ENCODE results near the gene PANK4. TPM values are rescaled to one million over a fixed set of nuclear protein-coding genes. Genes with fewer than 3 reads are reported as not detected.

PANK4 gene
- total RNA-seq, 1 donor from 2014 or later = 26.3 TPM

DNA sequence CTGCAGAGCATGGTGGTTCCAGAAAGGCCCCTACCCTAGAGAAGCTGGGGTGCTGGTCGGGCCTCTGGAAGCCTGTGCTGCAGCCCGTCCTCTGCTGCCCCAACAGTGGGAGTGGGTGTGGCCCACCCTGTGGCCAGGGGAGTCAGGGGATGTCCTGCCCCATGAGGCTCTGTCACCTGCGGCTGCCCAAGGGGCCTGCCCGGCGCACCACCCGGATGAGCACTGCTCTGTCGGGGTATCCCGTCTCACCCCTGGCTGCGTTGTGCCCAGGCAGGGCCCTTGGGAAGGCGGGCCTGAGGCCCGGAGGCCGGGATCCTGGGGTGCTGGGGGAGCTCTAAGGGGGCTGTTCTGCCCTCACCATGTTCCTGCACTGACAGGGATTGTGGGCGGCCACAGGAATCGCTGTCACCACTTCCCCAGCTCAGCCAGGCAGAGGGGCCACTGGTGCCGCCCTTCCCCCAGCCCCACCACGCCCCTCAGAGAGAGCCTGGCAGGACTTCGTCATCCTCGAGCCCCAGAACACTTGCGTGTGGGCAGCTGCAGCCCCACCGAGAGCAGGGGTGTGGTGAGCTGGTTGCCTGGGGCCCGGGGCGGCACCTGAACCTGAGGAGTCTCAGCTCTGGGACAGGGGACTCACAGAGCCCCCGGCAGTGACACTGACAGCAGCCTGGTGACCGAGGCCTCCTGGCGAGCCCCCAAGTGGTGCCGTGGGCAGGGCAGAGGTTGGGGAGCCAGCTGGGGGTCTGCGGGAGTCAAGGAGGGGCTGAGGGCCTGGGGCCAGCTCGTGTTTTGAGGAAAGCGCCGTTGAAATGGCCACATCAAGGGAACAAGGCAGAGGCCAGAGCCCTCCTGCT is 20.2 kb downstream of the PANK4 start:
- Histone ChIP-seq H3K79me2 (ENCODE audit: insufficient read depth, low read length) (no peaks in the 10 kb centered on the region), H3K36me3 (ENCODE audit: insufficient read depth, low read length) (peaks cover under 1% of the 10 kb centered on the region), H3K27ac (ENCODE audit: low read depth, low read length) (no peak overlapping the region), H3K4me3 (ENCODE audit: insufficient read depth, low read depth, low read length) (no peak overlapping the region), H3K9ac (ENCODE audit: low read length) (no peak overlapping the region), H3K27me3 (ENCODE audit: insufficient read depth, low read length) (no peaks in the 10 kb centered on the region), H3K9me3 (ENCODE audit: insufficient read depth, low read depth, low read length) (no peaks in the 10 kb centered on the region), H3K4me2 (ENCODE audit: low read length) (no peak overlapping the region), H4K20me1 (ENCODE audit: insufficient read depth, low read length) (peaks cover 24% of the 10 kb centered on the region), H2AFZ (ENCODE audit: low read depth, low read length) (no peak overlapping the region), H3K4me1 (ENCODE audit: insufficient read depth, low read length) (no peaks in the 10 kb centered on the region)
- TF ChIP-seq CTCF (IDR thresholded peaks at IDR 0.05; ENCODE audit: insufficient read depth, low read depth, low read length) = no peak
- TF ChIP-seq EZH2 (IDR thresholded peaks at IDR 0.05; ENCODE audit: insufficient read depth, low read length) = no peak
- no peak for FAIRE-seq
- Mint-ChIP-seq H3K9me3 (ENCODE audit: unreplicated experiment) (no peaks in the 10 kb centered on the region), H3K4me1 (ENCODE audit: low read depth, unreplicated experiment) (no peaks in the 10 kb centered on the region), H3K27ac (ENCODE audit: unreplicated experiment) (no peak overlapping the region), H3K27me3 (ENCODE audit: low read depth, unreplicated experiment) (no peaks in the 10 kb centered on the region), H3K36me3 (ENCODE audit: low read depth, unreplicated experiment) (no peaks in the 10 kb centered on the region), H3K4me3 (ENCODE audit: unreplicated experiment) (no peak overlapping the region)
- no peak for DNase-seq (ENCODE audit: low read depth)

DNA sequence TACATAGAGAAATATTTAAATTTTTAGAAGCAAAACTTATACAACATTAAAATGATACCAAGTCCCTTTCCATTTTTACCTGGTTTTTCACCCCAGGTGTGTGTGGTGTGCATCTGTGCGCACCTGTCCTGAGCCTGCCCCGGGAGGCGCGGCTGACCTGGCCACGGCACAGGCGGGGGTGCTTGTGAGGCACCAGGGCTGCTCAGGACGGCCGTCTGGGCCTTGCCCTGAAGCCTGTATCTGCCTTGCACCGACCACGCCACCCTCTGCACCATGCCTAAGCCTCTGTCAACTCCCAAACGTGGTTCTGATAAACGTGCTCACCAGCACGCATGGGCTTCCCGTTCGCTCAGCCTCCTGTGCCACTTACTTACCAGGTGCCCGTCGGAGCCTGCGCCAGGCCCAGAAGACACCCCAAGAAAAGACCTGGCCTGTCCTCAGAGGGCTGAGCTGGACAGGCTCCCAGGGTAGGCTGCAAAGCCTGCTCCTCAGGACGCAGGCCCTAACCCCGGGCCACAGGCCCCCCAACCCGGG is 20.9 kb downstream of the PANK4 start:
- Histone ChIP-seq H2AFZ (ENCODE audit: low read depth, low read length) (no peak overlapping the region), H3K79me2 (ENCODE audit: insufficient read depth, low read length) (no peaks in the 10 kb centered on the region), H3K4me1 (ENCODE audit: insufficient read depth, low read length) (no peaks in the 10 kb centered on the region), H3K27ac (ENCODE audit: low read depth, low read length) (no peak overlapping the region), H4K20me1 (ENCODE audit: insufficient read depth, low read length) (peaks cover 24% of the 10 kb centered on the region), H3K27me3 (ENCODE audit: insufficient read depth, low read length) (no peaks in the 10 kb centered on the region), H3K4me3 (ENCODE audit: insufficient read depth, low read depth, low read length) (no peak overlapping the region), H3K9ac (ENCODE audit: low read length) (no peak overlapping the region), H3K36me3 (ENCODE audit: insufficient read depth, low read length) (no peaks in the 10 kb centered on the region), H3K4me2 (ENCODE audit: low read length) (no peak overlapping the region), H3K9me3 (ENCODE audit: insufficient read depth, low read depth, low read length) (no peaks in the 10 kb centered on the region)
- H3K36me3 Mint-ChIP-seq (ENCODE audit: low read depth, unreplicated experiment) = no peaks in the 10 kb centered on the region
- no peaks in the 10 kb centered on the region for H3K9me3 Mint-ChIP-seq (ENCODE audit: unreplicated experiment)
- H3K4me3 Mint-ChIP-seq (ENCODE audit: unreplicated experiment) = peak overlapping the region; percentile 60
- no peak for FAIRE-seq
- TF ChIP-seq EZH2 (IDR thresholded peaks at IDR 0.05; ENCODE audit: insufficient read depth, low read length) (no peak), CTCF (IDR thresholded peaks at IDR 0.05; ENCODE audit: insufficient read depth, low read depth, low read length) (no peak)
- H3K27ac Mint-ChIP-seq (ENCODE audit: unreplicated experiment) = no peak overlapping the region
- no peaks in the 10 kb centered on the region for H3K4me1 Mint-ChIP-seq (ENCODE audit: low read depth, unreplicated experiment)
- H3K27me3 Mint-ChIP-seq (ENCODE audit: low read depth, unreplicated experiment) = no peaks in the 10 kb centered on the region
- no peak for DNase-seq (ENCODE audit: low read depth)

- no peak overlapping the region for H3K4me3 Mint-ChIP-seq (ENCODE audit: unreplicated experiment)
- H3K9ac ChIP-seq (ENCODE audit: low read length) = no peak overlapping the region
- no peaks in the 10 kb centered on the region for H3K27me3 Mint-ChIP-seq (ENCODE audit: low read depth, unreplicated experiment)
- no peak overlapping the region for H3K4me2 ChIP-seq (ENCODE audit: low read length)
- no peak for TF ChIP-seq EZH2 (IDR thresholded peaks at IDR 0.05; ENCODE audit: insufficient read depth, low read length)
- TF ChIP-seq CTCF (IDR thresholded peaks at IDR 0.05; ENCODE audit: insufficient read depth, low read depth, low read length) = no peak
- FAIRE-seq = no peak
- DNase-seq (ENCODE audit: low read depth) = no peak
- H3K27ac Mint-ChIP-seq (ENCODE audit: unreplicated experiment) = no peak overlapping the region
- H3K4me1 Mint-ChIP-seq (ENCODE audit: low read depth, unreplicated experiment) = no peaks in the 10 kb centered on the region
- no peaks in the 10 kb centered on the region for H3K36me3 ChIP-seq (ENCODE audit: insufficient read depth, low read length)
- H3K4me1 ChIP-seq (ENCODE audit: insufficient read depth, low read length) = no peaks in the 10 kb centered on the region
- H3K9me3 ChIP-seq (ENCODE audit: insufficient read depth, low read depth, low read length) = no peaks in the 10 kb centered on the region
- H3K79me2 ChIP-seq (ENCODE audit: insufficient read depth, low read length) = no peaks in the 10 kb centered on the region
- H3K27me3 ChIP-seq (ENCODE audit: insufficient read depth, low read length) = no peaks in the 10 kb centered on the region
- H2AFZ ChIP-seq (ENCODE audit: low read depth, low read length) = no peak overlapping the region
- no peaks in the 10 kb centered on the region for H3K9me3 Mint-ChIP-seq (ENCODE audit: unreplicated experiment)
- no peak overlapping the region for H3K27ac ChIP-seq (ENCODE audit: low read depth, low read length)
- no peak overlapping the region for H3K4me3 ChIP-seq (ENCODE audit: insufficient read depth, low read depth, low read length)
- no peaks in the 10 kb centered on the region for H3K36me3 Mint-ChIP-seq (ENCODE audit: low read depth, unreplicated experiment)
- H4K20me1 ChIP-seq (ENCODE audit: insufficient read depth, low read length) = peaks cover 24% of the 10 kb centered on the region
These were observed 21.5 kb downstream of the PANK4 start for GRCh38 chr1:2504949-2505272.
